NCI-H82 treated with DMSO at 0.1 percent for 48 hours (cell line): ENCODE measurements around the gene STIMATE.

ENCODE experiments used
- DNase-seq: peaks from one replicate; lab custom pipeline; 2025; ENCODE audit not compliant: unreplicated experiment; lab: John Stamatoyannopoulos, UW

Gene STIMATE

GRCh38 chr3:52871761-52872160 is 25.6 kb downstream of the STIMATE start:
- DNase-seq, result no peak

- no peak for DNase-seq
Observed at GRCh38 chr3:52870471-52870870, 26.9 kb downstream of the STIMATE start.

- no peak for DNase-seq
Observed at GRCh38 chr3:52866427-52866826, 30.9 kb downstream of the STIMATE start.

GRCh38 chr3:52865994-52866393 is 31.4 kb downstream of the STIMATE start:
- DNase-seq, result no peak

GRCh38 chr3:52860424-52860768 is 37.0 kb downstream of the STIMATE start:
- no peak for DNase-seq

GRCh38 chr3:52859686-52860423 is 37.5 kb downstream of the STIMATE start:
- no peak for DNase-seq

- peak; percentile 93 for DNase-seq
Observed at GRCh38 chr3:52857864-52858263, 39.5 kb downstream of the STIMATE start.

GRCh38 chr3:52857133-52857532 is 40.2 kb downstream of the STIMATE start:
- no peak for DNase-seq

- no peak for DNase-seq
Observed at GRCh38 chr3:52856666-52857065, 40.7 kb downstream of the STIMATE start.

- DNase-seq, result no peak
Observed at GRCh38 chr3:52854013-52854412, 43.3 kb downstream of the STIMATE start.

- no peak for DNase-seq
Observed at GRCh38 chr3:52852419-52852818, 44.9 kb downstream of the STIMATE start.

- peak; percentile 19 for DNase-seq
Observed at GRCh38 chr3:52851348-52851747, 46.0 kb downstream of the STIMATE start.

- no peak for DNase-seq
Observed at GRCh38 chr3:52849656-52850055, 47.7 kb downstream of the STIMATE start.

- DNase-seq, result no peak
Observed at GRCh38 chr3:52848617-52849016, 48.7 kb downstream of the STIMATE start.

- DNase-seq, result no peak
Observed at GRCh38 chr3:52847726-52848125, 49.6 kb downstream of the STIMATE start.

- no peak for DNase-seq
Observed at GRCh38 chr3:52847241-52847640, 50.1 kb downstream of the STIMATE start.

- no peak for DNase-seq
Observed at GRCh38 chr3:52846432-52846965, 50.8 kb downstream of the STIMATE start.

- DNase-seq, result no peak
Observed at GRCh38 chr3:52845691-52846431, 51.5 kb downstream of the STIMATE start.

- no peak for DNase-seq
Observed at GRCh38 chr3:52845157-52845556, 52.2 kb downstream of the STIMATE start.

GRCh38 chr3:52844290-52844975 is 52.9 kb downstream of the STIMATE start:
- no peak for DNase-seq

GRCh38 chr3:52843881-52844280 is 53.5 kb downstream of the STIMATE start:
- no peak for DNase-seq
